ENCODE measurements around the gene LILRA2. TPM values are rescaled to one million over a fixed set of nuclear protein-coding genes. Genes with fewer than 3 reads are reported as not detected.

LILRA2 gene
- total and polyA plus RNA-seq, 10 of the 15 experiments (the other 5 are each of a cell fraction or from before 2014, with no cell fraction given), result 0.16 to 1.8 (median 0.43) TPM

DNA sequence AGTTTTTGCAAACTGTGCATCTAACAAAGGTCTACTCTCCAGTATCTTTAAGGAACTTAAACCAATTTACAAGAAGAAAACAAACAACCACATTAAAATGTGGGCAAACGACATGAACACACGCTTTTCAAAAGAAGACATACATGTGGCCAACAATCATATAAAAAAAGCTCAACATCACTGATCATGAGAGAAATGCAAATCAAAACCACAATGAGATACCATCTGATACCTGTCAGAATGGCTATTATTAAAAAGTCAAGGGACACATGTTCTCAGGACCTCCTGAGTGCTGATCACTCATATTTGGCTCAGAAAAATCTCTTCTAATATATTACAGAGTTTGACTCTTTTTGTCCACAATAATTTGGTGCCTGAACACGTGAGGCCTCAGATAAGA is 42.5 kb downstream of the LILRA2 start (continued):
- no peak for TF ChIP-seq FOXK2 (IDR thresholded peaks at IDR 0.05)
- TF ChIP-seq RUNX3 (IDR thresholded peaks at IDR 0.05; ENCODE audit: low read length), result peak; percentile 90
- no peak for TF ChIP-seq BRCA1 (IDR thresholded peaks at IDR 0.05; ENCODE audit: low read depth, low read length)
- TF ChIP-seq RCOR1 (conservative IDR thresholded peaks at IDR 0.05; ENCODE audit: low read depth, low read length), result no peak
- TF ChIP-seq ASH2L (IDR thresholded peaks at IDR 0.05; ENCODE audit: borderline replicate concordance, low read depth), result 0 out of 2 replicates have a peak, but pooled peaks have one; percentile 25
- TF ChIP-seq, protein P1, sequence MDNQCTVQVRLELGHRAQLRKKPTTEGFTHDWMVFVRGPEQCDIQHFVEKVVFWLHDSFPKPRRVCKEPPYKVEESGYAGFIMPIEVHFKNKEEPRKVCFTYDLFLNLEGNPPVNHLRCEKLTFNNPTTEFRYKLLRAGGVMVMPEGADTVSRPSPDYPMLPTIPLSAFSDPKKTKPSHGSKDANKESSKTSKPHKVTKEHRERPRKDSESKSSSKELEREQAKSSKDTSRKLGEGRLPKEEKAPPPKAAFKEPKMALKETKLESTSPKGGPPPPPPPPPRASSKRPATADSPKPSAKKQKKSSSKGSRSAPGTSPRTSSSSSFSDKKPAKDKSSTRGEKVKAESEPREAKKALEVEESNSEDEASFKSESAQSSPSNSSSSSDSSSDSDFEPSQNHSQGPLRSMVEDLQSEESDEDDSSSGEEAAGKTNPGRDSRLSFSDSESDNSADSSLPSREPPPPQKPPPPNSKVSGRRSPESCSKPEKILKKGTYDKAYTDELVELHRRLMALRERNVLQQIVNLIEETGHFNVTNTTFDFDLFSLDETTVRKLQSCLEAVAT (IDR thresholded peaks at IDR 0.05), result no peak
- TF ChIP-seq, protein P2, sequence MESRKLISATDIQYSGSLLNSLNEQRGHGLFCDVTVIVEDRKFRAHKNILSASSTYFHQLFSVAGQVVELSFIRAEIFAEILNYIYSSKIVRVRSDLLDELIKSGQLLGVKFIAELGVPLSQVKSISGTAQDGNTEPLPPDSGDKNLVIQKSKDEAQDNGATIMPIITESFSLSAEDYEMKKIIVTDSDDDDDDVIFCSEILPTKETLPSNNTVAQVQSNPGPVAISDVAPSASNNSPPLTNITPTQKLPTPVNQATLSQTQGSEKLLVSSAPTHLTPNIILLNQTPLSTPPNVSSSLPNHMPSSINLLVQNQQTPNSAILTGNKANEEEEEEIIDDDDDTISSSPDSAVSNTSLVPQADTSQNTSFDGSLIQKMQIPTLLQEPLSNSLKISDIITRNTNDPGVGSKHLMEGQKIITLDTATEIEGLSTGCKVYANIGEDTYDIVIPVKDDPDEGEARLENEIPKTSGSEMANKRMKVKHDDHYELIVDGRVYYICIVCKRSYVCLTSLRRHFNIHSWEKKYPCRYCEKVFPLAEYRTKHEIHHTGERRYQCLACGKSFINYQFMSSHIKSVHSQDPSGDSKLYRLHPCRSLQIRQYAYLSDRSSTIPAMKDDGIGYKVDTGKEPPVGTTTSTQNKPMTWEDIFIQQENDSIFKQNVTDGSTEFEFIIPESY (IDR thresholded peaks at IDR 0.05), result no peak
- no peak for TF ChIP-seq NFYB (IDR thresholded peaks at IDR 0.05; ENCODE audit: insufficient read depth, low read depth, low read length)
- TF ChIP-seq ZNF24 (IDR thresholded peaks at IDR 0.05), result no peak
- TF ChIP-seq EP300 (IDR thresholded peaks at IDR 0.05; ENCODE audit: borderline replicate concordance in 1 of 2, control insufficient read depth in 1 of 2, low read depth in 2 of 2, low read length in 2 of 2), result peak; percentile 35 to 50; a peak in 1 of 4 replicates
- peak; percentile 66 for TF ChIP-seq RAD51 (IDR thresholded peaks at IDR 0.05)
- TF ChIP-seq CHD1 (IDR thresholded peaks at IDR 0.05; ENCODE audit: low read depth, low read length), result no peak
- TF ChIP-seq JUNB (IDR thresholded peaks at IDR 0.05), result no peak
- no peak for TF ChIP-seq E2F8 (IDR thresholded peaks at IDR 0.05; ENCODE audit: low read depth, partially characterized antibody)
- TF ChIP-seq MTA2 (IDR thresholded peaks at IDR 0.05; ENCODE audit: low read depth), result peak; percentile 20; the same call in 1 of the 2 replicates
- TF ChIP-seq ATF7 (IDR thresholded peaks at IDR 0.05; ENCODE audit: low read depth), result peak; percentile 58
- no peak for TF ChIP-seq SMC3 (IDR thresholded peaks at IDR 0.05; ENCODE audit: borderline replicate concordance, low read length)
- TF ChIP-seq SMAD1 (IDR thresholded peaks at IDR 0.05; ENCODE audit: low read depth, partially characterized antibody), result no peak
- TF ChIP-seq PML (IDR thresholded peaks at IDR 0.05; ENCODE audit: low read length), result no peak
- TF ChIP-seq ZBTB11 (CRISPR knock-in tag; IDR thresholded peaks at IDR 0.05), result no peak
- TF ChIP-seq EZH2 (IDR thresholded peaks at IDR 0.05; ENCODE audit: borderline replicate concordance, control insufficient read depth, low read depth, low read length), result no peak

Measured in GM12878 (cell line).